ENCODE data around the gene NRCAM.

DNA sequence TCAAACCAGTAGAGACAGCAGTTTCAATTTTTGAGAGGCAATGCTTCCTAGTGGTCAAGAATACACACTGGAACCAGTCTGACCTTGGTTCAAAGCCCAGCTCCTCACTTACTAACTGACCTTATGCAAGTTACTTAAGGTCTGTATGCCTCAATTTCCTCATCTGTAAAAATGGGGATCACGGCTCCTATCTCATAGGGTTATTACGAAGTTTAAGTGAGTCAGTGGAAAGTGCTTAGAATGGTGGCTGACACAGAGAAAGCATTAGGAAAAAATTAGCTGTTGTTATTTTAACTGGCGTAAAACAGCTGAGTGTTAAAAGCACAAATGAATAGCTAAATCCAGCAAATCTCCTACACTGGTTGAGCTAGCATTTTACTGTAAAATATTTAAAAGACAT is 163.7 kb downstream of the NRCAM start:
- no peak for TF ChIP-seq POLR2A (IDR thresholded peaks at IDR 0.05)
- TF ChIP-seq, protein P1, sequence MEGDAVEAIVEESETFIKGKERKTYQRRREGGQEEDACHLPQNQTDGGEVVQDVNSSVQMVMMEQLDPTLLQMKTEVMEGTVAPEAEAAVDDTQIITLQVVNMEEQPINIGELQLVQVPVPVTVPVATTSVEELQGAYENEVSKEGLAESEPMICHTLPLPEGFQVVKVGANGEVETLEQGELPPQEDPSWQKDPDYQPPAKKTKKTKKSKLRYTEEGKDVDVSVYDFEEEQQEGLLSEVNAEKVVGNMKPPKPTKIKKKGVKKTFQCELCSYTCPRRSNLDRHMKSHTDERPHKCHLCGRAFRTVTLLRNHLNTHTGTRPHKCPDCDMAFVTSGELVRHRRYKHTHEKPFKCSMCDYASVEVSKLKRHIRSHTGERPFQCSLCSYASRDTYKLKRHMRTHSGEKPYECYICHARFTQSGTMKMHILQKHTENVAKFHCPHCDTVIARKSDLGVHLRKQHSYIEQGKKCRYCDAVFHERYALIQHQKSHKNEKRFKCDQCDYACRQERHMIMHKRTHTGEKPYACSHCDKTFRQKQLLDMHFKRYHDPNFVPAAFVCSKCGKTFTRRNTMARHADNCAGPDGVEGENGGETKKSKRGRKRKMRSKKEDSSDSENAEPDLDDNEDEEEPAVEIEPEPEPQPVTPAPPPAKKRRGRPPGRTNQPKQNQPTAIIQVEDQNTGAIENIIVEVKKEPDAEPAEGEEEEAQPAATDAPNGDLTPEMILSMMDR (IDR thresholded peaks at IDR 0.05) = no peak

Data from lower leg skin (tissue), 3 donors.